SIG-M5 treated with dmso at 0.1 percent for 504 hours (cell line): ENCODE results near the gene HIGD1A.
A peak's percentile ranks its signal among the peaks of the same experiment; 100 is the strongest.

ENCODE experiments used
- DNase-seq: peaks from one replicate; lab custom pipeline; 2025; ENCODE audit not compliant: unreplicated experiment; lab: John Stamatoyannopoulos, UW

Gene HIGD1A

DNA sequence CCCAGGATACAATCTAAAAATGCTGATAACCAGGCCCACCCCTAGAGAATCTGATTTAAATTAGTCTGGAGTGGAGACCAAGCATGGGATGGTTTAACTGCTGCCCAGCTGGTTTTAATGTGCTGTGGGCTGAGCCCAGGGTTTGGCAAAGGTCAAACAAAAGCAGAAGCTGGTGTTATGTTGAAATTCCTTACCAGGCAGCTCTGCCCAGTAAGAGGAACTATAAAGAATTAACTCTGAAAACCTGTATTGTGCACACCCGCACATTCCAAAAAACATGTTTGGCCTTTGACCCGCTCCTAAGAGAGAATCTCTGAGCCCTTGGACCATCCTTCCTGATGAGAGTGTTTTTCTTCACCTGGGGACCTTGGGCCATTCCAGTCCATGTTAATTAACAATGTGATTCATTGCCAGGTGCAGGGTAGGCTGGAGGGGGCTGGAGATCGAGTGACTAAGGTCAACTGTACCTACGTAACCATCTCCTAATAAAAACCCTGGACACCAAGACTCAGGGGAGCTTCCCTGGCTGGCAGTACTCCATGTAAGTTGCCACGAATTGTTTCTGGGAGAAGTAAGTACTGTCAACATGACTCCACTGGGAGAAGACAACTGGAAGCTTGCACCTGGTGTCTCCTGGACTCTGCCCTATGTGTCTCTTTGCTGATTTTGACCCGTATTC is 42.1 kb downstream of the HIGD1A start:
- DNase-seq, result peak; percentile 83

DNA sequence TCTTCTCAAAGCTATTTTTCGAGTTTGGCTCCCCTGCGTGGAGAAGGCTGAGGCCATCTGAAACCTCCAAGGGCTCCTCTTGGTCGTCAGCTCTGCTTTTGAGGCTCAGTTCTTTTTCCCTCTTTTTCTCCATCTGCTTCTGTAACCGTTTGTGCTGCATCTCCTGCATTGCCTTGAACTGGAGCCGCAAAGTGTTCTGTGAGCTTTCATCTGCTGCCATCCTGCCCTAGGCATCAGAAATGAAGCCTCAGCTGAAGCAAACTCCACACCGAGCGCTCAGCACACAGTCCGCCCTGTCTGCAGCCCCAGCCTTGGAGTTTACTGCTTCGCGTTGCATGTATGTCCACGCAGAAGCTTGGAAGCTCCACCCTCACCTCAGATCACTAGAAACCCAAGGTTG is 46.2 kb downstream of the HIGD1A start:
- DNase-seq, result no peak

DNA sequence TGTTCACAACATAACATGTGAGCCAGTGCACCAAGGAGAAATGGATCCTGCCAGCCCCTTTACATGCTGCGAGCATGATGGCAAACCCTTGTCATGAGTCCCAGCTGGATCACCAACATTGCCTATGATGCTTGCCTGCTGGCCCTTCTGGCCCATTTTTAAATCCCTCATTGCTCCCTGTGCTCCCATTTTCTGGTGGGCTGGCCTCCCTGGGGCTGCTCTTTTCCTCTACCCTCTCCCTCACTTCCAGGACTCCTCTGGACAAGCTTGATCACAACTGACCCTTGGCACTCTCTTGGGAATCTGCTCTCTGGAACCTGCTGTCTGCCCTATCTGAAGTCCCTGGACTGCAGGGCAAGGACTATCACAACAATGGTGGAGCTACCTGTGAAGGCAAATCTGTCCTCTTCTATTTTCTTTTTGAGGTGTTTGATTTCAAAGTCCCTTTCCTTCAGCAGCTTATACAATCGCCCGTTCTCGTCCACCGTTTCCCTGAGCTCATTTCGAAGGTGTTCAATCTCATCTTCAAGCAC is 47.5 kb downstream of the HIGD1A start:
- no peak for DNase-seq

DNA sequence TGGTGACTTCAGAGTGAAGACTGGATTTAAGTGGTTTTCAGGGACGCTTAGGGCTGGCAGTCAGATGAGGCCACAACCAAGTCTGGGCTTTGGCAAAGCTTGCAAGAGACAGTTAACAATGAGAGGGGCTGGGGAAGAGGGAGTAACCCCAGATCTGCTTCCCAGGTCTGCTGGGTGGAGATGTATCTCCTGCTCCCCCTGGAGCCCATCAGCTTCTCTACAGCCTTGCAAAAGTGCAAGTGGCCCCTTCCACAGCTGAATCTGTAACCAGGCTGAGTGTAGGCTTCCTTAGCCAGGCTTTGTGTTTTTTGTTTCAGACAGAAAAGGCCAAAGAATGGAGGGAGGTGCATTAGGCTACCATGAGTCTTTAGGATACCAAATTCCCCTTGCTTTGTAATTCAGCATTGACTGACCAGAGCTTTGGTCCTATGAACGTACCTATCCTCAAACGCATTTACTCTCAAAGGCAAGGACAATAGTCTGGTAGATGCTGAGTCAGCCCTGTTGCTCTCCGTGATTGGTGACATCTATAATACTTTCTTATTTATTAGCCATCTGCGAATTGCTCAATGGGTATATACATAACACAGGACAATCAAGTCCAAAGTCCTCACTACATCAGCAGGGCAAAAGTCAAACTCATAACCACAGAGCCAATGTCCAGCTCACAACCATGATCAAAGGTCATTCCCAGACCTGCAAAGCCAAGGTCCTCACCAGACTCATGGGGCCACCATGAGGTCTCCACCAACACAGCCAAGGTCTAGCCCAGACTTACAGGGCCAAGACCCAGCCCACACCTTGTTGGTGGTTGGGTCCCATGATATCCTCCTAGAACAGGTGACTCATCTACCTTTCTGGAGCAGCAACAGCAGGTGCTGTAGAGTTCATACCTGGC is 48.4 kb downstream of the HIGD1A start:
- DNase-seq, result peak; percentile 63

DNA sequence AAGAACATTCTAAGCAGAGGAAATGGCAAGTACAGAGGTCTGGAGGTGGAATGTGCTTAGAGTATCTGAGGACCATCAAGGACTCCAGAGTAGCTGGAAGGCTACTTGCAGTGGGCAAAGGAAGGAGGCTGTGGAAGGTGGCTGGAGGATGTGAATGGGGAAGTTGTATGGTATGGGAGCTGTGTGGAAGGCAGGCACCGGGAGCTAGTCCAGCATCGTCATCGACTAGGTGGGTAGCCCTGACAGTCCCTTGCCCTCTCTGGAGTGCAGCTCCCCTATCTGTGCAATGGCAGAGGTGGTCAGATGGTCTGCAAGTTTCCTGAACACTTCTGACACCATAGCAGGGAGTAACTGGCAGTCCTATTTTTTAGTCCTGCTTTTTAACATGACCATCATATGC is 50.5 kb downstream of the HIGD1A start:
- no peak for DNase-seq

DNA sequence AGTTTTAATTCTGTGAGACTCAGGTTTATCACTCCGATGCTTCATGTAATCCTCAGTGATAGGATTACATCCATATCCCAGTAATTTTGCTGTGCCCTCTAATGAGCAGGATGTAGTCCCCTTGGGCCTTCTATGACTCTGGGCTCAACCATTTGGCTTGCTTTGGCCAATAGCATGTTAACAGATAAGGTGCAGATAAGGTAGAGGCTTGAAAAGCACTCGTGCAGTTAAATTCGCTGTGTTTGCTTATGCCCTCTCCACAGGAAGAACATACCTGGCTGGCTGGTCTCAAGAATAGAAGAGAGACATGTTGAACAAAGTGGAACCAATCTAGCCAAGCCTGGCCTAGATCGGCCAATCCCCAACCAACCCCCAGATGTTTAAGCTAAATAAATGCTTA is 51.3 kb downstream of the HIGD1A start:
- no peak for DNase-seq

DNA sequence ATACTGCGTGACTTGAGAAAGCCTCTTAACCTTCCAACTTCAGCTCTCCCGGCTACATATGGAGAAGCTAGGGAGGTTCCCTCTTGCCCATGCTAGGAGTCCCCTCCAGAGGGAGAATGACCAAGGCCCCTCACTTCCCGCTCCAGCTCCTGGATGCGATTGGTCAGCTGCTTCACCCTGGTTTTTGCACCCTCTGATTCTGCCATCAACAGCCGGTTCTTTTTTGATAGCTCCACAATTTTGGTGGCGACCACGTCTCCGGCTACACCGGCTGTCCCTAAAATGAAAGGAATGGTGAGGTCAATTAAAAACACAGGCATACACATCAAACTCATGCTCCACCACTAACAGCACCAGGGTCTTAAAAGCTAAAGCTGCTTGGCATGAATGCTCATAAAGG is 51.8 kb downstream of the HIGD1A start:
- no peak for DNase-seq

DNA sequence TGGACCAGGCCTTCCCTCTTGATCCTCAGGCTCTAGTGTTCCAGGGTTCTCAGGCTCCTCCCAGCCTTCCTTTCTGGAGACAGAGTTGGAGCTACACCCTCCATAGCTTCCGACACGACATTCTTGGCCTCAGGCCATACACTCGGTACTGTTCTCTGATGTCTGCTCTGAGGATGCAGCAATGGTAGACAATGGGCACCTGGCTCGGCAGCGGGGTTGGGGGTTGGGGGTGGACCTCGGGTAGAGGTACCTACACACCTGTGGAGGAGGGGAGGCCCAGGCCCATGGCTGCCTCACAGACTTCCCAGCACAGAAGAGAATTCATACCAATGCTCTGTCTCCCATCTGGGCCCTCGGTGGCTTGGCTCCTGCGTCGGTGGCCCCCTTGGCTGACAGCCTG is 52.7 kb downstream of the HIGD1A start:
- DNase-seq, result no peak

DNA sequence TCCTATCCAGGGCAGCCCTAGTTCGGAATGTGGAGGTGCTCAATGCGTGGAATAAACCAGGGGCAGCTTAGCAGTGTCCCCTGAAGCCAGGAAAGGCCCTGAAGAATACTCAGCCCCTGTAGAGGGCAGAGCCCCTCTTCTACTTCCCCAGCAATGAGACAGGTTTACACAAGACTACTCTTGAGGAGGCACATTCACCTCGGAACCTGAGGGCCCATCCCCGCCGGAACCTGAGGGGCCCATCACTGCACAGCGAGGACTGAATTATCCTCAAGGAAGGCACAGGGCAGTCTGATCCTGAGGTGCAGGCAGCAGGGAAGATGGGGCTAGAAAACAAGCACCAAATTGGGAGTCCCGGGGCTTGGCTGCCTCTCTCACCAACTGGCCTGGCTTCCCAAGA is 53.5 kb downstream of the HIGD1A start:
- DNase-seq, result no peak

DNA sequence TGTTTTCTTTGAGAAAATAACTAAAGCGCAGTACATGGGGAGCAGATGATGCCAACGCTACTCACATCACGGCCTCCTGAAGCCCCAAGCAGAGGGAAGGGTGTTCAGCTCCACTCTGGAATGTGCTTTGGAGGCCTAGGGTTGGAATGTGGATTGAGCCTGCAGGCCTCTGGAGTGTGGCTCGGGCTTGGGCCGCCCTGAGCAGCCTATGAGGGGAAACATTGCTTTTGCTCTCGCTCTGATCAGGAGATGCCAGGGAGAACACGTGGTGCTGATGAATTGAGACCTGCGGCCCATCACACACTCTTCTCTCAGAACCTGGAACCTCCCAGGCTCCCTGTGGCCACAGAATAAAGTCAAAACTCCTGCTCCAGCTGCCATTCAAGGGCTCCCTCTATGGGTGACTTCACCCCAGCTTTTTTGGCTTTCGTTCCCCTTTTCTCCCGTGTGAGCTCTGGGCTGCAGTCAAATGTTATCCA is 54.5 kb downstream of the HIGD1A start:
- peak; percentile 68 for DNase-seq

DNA sequence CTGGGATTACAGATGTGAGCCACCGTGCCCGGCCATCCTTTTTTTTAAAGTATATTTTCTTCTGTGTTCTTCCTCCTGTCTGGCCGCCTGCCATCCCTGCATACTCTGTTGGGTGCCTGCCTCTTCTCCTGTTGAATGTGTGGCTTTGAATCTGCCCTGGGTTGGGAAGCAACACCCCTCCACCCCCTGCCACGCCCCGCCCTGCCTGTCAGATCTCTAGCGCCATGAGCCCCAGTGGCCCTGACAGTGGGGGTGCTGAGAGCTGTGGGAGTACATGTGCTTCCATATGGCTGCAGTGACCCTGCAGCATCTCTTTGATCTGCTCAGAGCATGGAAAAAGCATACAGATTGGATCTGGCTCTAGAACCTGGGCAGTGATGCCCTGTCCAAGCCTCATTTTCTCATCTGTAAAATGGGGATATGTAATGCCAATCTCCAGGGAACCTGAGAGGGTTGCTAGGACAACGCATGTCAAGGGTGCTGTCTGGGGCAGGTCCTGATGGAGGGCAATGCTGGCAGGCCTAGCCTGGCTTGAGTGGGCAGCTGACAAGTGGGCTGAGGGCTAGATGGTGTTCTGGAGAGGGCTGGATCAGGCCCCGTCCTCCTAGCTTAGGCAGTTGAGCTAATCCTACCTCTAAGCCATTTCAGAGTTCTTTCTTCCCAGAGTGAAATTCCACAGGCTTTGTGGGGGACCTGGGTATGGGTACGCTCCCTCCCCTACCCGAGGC is 55.1 kb downstream of the HIGD1A start:
- DNase-seq, result no peak

DNA sequence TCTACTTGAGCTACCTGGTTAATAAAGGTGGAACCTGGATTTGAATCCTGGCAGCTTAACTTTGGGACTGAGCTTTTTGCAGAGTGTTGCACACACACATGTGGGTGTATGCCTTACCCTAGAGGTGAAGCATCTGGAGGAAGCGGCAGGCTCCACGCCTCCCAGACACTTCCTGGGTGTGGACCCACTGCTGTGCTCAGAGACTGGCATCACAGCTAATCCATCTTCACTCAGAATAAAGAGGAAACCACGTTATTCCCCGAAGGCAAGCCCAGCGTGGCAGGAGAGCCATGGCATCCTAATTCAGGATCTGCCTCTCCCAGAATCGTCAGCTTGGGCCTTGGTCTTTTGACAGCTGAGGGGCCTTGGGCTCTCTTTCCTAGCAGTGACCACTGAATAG is 56.7 kb downstream of the HIGD1A start:
- DNase-seq, result no peak

DNA sequence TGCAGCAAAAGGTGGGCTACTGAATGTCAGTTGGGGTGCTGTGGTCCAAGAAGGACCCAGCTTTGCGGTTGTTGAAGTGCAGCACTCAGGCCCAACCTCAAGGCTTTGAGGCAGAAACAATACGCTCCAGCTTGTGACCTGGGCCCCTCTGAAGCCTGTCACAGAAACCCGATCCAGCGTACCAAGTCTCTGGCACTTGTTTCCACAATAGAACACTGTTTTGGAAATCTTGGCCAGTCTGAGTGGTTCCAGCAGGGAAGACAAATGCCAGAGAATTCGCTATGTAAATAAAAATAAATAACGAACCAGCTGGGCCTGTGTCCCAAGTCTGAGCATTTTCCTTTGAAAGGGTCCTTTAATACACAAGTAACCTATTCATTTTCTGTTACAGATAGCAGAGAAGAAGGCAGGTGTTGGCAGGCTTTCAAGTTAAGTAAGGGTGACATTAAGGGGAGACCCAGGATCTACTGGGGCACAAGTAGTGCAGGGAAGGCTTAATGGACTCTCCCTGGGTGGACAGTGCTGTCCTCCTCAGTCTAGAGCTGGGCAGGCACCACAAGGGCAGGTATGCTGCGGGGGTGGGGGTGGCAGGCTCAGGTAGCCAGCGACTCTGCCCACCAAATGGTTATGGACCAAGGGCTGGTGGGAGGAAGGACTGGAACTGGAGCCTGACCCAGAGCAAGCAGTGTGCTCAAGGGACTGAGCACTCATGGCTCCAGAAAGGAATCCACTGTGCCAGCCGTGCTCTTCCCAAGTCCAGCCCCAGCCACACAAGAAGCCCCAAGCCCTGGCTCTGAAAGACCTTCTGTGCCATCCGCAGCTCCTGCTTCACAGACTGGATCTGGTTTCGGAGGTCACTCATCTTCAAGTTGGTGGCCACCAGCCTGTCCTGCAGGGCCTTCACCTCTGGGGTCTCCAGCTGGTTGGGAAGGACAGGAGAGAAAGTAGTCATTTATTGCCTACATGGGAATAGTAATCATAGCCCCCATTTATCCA is 57.5 kb downstream of the HIGD1A start:
- DNase-seq, result no peak

DNA sequence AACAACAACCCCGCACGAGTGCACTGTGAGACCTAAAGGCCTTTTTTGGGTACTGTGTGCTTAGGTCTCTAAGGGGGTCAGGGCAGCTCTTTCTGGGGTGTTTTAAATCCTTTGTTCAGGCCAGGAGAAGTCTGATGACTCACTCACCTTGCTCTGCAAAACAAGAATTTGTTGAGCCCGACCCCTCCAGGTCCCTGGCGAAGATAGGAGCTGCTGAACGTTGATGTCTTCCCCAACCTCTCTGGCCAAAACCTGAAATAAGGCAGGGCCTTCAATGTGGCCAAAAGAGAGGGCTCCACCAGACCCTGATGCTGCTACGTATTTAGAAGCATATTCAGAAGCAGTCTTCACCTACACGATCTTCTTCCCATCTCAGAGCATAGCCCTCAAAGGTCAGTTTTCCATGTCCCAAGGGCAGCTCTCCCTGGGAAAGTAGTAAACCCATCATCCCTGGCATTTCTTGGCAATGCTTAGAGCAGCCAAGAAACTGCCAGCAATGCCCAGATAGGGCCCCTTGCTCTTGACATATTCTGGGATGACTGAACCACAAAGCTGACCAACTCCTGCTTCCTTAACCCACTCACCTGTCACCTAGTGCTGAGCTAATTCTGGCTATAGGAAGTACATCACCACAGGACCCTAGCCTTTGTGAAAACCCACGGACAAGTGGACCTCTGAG is 58.4 kb downstream of the HIGD1A start:
- no peak for DNase-seq

DNA sequence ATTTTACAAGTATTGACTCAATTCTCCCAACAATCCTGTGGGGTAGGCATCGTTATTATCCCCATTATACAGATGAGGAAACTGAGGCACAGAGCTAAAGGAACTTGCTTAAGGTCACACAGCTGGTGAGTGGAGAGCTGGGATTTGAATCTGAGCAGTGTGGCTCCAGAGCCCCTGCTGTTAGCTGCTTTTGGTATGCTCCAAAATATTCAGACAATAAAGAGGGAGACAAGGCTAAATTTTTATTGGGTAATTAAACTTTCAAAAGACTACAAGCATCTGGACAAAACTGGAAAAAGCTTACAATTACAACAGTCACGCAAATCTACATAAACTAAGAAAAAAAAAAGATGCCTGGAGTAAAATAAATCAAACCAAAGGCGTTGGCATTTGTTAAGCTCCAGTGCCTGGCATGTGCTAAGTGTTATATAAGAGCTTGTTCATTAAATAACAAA is 59.0 kb downstream of the HIGD1A start:
- no peak for DNase-seq

DNA sequence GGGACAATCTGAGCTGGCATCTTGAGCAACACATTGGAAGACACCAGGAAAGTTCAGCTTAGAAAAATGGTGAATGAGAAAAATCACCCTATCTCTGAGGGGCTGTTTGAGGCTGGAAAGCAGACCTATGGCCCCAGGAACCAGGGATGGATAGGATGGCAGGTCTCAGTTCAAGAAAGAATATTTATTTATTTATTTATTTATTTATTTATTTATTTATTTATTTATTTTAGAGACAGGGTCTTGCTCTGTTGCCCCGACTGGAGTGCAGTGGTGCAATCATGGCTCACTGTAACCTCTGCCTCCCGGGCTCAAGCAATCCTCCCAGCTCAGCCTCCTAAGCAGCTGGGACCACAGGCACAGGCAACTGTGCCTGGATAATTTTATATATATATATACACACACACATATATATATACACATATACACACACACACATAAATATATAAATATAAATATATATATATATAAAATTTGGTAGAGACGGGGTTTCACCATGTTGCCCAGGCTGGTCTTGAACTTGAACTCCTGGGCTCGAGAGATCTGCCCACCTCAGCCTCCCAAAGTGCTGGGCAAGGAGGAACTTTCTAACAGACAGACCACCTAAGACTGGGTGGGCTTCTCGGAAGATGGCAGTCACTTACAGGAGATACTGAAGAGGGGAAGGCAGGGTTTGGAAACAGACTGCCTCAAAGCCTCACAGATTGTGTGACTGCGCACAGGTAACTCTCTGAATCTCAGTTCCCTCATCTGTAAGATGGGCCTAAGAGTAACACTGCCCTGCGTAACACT is 60.9 kb downstream of the HIGD1A start:
- DNase-seq, result no peak

DNA sequence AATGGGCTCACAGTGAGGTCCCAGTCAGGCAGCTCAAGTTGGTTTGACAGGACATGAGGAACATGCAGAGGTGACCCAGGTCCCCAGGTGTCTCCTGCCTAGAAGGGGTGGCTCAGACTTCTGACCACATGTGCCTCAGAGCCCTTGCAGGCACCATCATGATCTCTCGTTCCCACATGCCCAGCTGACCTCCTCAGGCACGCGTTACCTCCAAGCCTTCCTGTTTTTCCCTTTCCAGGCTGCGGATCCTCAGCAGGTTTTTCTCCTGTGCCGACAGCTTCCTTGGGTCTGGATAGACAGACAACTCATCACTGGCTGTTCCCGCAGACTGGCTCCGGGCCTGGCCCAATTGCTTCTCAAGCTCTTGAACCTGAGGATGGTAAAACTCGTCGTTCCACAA is 61.6 kb downstream of the HIGD1A start:
- DNase-seq, result no peak

DNA sequence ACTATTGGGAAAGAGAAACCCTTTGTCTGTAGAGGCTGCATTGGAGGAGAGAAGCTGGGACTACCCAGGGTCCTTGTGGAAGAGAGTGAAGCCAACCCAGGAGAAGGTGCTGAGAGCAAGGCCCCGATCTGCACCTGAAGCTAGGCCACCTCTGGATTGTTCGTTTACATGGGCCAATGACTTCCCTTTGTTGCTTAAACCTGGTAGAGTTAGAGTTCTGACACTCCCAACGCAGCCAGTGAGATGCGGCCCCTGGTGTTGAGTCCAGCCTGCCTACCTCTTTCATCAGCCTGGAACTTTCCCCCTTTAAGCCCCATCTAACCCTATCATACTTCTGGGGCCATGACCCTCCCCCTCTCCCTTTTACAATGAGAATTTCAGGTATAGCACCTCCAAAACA is 62.0 kb downstream of the HIGD1A start:
- no peak for DNase-seq

DNA sequence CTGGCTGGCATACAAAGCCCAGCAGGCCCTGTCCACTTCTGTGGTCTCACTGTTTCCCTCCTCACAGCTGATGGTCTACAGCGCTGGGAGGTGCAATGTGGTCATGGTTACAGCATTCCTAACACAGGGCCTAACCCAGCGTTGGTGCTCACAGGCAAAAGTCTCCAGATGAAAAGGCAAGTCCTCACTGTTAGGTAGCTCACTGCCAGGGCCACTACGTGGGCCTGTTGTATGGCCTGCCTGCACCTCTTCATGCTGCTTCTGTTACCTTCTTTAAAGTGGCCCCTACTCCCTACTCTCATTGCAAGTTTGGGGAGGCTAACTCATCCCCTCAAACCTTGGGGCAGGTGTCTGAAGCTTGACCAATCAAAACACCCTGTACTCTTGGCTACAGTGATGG is 62.5 kb downstream of the HIGD1A start:
- no peak for DNase-seq
